ENCODE measurements around the gene SAMSN1.
"Not testable (repeated sequence)": the region's sequence is repeated elsewhere in the genome, so short reads cannot be mapped to it uniquely, and the experiment has no call there.

Gene SAMSN1

GRCh38 chr21:14562959-14563358 is 16.8 kb upstream of the SAMSN1 start:
- DNase-seq: no peak

DNA sequence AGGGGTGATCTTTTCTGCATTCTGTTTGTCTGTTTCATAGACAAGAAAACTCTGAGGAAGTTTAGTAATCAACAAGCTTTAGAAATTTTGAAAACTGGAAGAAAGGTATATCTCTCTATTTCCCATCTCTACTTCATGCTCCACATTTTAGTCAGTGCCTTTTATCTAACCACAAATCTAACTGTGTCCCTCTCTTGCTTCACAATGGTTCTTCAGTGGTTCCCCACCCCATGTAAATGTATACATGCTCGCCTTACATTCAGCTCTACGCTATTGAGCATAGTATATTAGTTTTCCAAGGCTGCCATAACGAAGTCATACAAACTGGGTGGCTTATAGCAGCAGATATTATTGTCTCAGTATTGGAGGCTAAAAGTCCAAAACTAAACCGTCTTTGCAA is 14.4 kb upstream of the SAMSN1 start:
- DNase-seq: no peak

- DNase-seq: no peak
These were observed 14.0 kb upstream of the SAMSN1 start for GRCh38 chr21:14560139-14560538.

- no peak for DNase-seq
These were observed 13.0 kb upstream of the SAMSN1 start for GRCh38 chr21:14559102-14559501.

GRCh38 chr21:14557413-14557812 is 11.3 kb upstream of the SAMSN1 start:
- no peak for DNase-seq

DNA sequence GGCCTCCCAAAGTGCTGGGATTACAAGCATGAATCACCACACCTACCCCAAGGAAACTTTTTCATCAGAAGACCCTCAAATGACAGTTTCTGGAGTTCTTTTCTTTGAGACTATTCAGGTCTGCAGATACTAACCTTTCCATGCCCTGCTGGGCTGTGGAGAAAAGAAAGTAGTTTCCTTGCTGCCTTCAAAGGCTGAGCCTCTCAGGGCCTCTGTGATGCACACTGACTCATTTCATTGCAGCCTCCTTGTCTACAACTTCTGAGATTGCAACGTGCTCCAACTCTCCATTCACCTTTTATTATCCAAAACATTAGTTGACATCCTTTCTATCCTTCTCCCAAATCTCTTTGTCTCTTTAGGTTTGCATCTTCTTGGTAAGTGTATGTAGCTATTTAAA is 8.8 kb upstream of the SAMSN1 start:
- peak in 1 of 2 experiments; percentile 55 for DNase-seq

- no peak for DNase-seq
These were observed 7.3 kb upstream of the SAMSN1 start for GRCh38 chr21:14553422-14553821.

DNA sequence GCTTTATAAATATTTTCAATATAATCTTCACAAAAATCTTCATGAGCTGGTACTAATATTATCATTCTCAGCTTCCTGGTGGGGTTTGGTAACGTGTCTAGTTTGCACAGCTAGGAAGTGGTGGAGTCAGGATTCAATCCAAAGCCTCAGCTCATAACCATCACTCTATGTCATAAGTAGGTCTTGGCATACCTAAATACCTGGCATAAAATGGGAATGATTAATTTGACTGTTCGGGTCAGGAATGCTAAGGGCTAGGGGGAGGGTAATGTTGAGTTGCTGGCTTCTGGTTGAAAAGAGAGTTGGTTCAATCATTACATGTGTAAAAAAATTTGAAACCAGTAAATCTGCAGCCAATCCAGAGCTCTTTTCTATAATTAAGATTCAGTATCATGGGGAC is 5.6 kb upstream of the SAMSN1 start:
- DNase-seq: no peak

DNA sequence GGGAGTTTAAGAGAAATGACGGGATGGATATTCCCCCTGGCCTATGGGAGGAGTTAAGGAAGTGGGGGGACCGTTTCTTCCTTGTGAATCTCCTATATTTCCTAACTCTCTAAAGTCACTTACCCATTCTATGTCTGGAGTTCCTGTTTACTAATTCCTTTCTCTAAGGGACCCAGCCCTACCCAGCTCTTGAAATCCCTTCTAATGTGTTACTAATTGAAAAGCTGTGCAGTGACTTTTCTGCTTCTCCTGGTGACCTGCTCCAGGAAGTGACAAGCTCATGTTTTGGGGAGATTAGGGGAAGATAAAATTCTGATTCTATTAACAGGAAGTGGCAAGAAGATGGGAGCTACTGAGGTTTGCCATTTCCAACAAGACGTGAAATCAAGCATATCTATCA is 4.0 kb upstream of the SAMSN1 start:
- DNase-seq: no peak

DNA sequence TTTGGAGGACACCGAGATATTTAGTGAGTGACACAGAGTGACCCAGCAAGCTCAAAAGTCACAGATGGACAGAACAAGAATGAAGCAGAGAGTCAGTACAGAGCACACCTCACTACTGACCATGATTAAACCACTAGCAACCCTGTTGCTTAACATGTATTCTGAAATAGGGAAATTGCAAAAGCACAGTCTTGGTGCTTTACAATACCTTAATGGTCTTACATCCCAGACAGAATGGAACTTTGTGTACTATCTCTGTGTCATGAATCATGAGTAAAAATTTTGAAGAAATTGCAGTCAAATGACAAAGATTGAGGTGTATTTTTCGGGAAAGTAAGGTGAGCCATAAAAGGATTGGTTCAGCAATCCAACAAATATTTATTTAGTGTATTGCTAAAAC is 2.7 kb upstream of the SAMSN1 start:
- no peak for DNase-seq

GRCh38 chr21:14547834-14548513 is 1.9 kb upstream of the SAMSN1 start:
- no peak for DNase-seq

DNA sequence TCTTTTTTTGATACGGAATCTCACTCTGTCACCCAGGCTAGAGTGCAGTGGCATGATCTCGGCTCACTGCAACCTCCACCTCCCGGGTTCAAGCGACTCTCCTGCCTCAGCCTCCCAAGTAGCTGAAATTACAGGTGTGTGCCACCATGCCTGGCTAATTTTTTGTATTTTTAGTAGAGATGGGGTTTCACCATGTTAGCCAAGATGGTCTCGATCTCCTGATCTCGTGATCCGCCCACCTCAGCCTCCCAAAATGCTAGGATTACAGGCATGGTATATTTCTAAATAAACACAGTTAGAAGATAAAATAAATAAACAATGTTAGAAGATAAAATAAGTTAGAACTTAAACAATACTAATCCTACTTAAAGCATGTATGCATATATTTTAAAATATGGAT is 604 bp upstream of the SAMSN1 start:
- not testable (repeated sequence) for DNase-seq

DNA sequence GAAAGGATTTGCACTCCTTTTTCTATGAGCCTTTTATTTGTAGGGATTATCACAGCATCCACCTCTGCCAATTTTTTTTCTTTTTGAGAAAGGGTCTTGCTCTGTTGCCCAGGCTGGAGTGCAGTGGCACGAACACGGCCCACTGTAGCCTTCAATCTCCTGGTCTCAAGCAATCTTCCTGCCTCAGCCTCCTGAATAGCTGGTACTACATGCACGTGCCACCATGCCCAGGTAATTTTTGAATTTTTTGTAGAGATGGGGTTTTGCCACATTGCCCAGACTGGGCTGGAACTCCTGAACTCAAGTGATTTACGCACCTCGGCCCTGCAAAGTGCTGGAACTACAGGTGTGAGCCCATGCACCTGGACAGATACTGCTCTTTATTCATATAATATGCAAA is 2.1 kb downstream of the SAMSN1 start:
- DNase-seq: no peak

GRCh38 chr21:14542638-14543037 is 3.5 kb downstream of the SAMSN1 start:
- DNase-seq: no peak

GRCh38 chr21:14541841-14542490 is 4.1 kb downstream of the SAMSN1 start:
- no peak for DNase-seq

DNA sequence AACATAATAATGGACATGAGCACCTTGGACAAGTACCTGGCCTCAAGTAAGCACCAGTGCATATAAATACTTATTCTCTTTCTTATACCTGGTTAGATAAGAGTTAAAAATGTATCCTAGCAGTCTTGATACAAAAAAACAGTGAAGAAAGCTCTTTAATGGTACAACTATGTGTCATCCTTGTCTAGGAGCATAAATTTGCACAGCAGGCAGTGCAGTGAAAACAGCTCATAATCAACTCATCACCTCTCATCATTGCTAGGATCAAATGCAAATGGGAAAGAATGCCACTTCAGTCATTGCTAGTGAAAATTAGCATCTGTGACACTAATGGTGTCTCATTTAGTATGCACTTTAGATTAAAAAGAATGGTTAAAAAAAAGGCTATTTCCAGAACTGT is 7.6 kb downstream of the SAMSN1 start:
- DNase-seq: peak in 1 of 2 experiments; percentile 21

- DNase-seq: no peak
These were observed 9.2 kb downstream of the SAMSN1 start for GRCh38 chr21:14536929-14537328.

DNA sequence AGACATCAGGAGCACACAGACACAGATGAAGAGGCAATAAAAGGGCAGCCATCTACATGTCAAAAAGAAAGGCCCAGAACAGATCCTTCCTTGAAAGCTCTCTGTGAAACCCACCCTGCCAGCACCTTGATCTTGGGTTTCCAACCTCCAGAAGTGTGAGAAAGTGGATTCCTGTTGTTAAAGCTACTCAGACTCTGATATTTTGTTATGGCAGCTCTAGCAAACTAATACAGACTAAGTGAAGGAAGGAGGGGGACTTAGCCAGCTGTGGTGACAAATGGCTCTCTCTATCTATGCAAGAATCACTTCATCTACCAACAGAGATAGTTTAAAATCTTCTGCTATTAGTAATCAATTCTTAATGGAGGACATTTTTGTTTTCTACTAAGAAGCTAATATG is 10.4 kb downstream of the SAMSN1 start:
- DNase-seq: no peak

DNA sequence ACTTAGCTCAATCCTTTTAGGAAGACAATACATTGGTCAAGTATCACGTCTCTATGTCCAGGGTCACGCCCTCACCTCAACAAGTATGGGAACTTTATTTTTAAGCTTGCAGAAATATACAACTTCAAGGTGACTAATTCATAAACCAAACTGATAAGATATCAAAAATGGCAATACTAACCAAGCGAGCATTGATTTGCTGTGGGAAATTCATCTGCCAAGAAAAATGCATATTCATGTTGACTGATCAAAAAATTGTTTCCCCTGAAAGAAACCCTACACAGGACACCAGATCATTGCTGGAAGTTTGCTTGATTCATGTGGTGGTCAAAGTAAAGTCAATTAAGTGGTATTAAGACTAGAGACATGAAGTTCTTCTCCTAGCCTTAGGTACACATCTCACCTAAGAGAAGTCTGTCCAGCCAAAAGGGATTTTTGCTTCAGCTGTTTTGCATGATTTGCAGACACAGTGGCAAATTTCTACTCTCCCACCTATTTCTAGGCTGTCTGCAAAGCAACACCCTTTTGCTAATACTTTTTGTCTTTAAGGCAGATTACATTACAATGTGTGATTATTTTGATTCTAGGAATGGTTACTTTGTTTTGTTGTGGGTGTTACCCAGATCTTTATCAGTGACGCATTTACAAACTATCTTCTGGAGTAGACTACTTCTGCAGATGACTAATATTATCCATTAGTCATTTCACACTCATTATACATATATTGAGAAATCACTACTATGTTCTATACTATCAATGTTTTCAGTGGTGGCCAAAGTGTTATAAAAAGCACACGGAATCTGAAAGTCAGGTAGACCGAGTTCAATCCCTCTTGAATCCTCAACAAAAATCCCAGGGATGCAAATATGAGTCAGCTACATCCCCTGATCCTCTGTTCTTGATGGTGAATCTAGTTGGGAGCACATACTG is 12.4 kb downstream of the SAMSN1 start:
- DNase-seq: peak in 1 of 2 experiments; percentile 55

- DNase-seq: no peak
These were observed 14.3 kb downstream of the SAMSN1 start for GRCh38 chr21:14531757-14532316.

- no peak for DNase-seq
These were observed 15.5 kb downstream of the SAMSN1 start for GRCh38 chr21:14530592-14530991.

DNA sequence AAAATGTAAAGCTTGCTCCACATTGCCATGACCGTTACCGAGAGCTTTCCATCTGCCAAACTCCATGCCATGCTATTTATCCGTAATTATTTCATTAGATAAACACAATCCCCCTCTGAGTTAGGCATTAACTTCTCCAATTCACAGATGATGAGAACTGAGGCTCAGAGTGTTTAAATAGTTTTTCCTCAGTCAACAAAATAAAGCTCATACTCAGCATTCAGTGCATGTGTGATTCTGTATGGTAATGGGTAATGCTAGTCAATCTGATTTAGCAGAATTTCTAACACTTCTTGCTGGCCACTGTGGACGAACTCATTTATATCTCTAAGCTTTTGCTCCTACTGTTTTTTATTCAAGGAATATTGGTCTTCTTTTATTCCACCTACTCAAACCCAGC is 17.3 kb downstream of the SAMSN1 start:
- no peak for DNase-seq
